Fibroblast of lung (primary cell): Measurements from ENCODE around the gene ANKFN1. TPM values are rescaled to one million over a fixed set of nuclear protein-coding genes. Genes with fewer than 3 reads are reported as not detected.

Experiments used
- DNase-seq, 2 donors: peaks; one replicate each; pipeline versions ENCODE4 v3.0.0 to v3.0.0-alpha.2; 2010; ENCODE audit warnings: low read depth in 2 of 2
- H2AFZ ChIP-seq: 2 replicates; pipeline ENCODE4 v1.5.1; 2012; ENCODE audit warnings: low read length, control low read depth, inconsistent platforms
- H3K27ac ChIP-seq: 2 replicates; pipeline ENCODE4 v1.5.1; 2011; ENCODE audit warnings: low read length, control low read depth; ENCODE audit not compliant: insufficient read depth
- H3K27me3 ChIP-seq: 2 replicates; pipeline ENCODE4 v1.5.1; 2011; ENCODE audit warnings: mild to moderate bottlenecking, low read length; ENCODE audit not compliant: control insufficient read depth, insufficient read depth
- H3K36me3 ChIP-seq: 2 replicates; pipeline ENCODE4 v1.5.1; 2011; ENCODE audit warnings: low read length; ENCODE audit not compliant: control insufficient read depth, insufficient read depth
- H3K4me1 ChIP-seq: 2 replicates; pipeline ENCODE4 v1.5.1; 2011; ENCODE audit warnings: low read length; ENCODE audit not compliant: control insufficient read depth, insufficient read depth; ENCODE audit errors: extremely low read depth
- H3K4me2 ChIP-seq: 2 replicates; pipeline ENCODE4 v1.5.1; 2011; ENCODE audit warnings: low read length, control low read depth; ENCODE audit not compliant: insufficient read depth; ENCODE audit errors: extremely low read depth
- H3K4me3 ChIP-seq, 4 experiments: fragments of 200-600 bp in 1 of 4; sonication (generic) in 1 of 4; replicated peaks in 1 of 4; 2 replicates each; pipeline ENCODE4 v1.5.1; 2011 to 2016; ENCODE audit warnings: low read length in 4 of 4, low read depth in 3 of 4, mild to moderate bottlenecking in 3 of 4, control low read depth in 2 of 4, inconsistent platforms in 1 of 4, mixed read lengths in 1 of 4; ENCODE audit not compliant: insufficient read depth in 1 of 4; ENCODE audit errors: control extremely low read depth in 1 of 4
- H3K79me2 ChIP-seq: 2 replicates; pipeline ENCODE4 v1.5.1; 2012; ENCODE audit warnings: mild to moderate bottlenecking, low read length, inconsistent platforms; ENCODE audit not compliant: control insufficient read depth, insufficient read depth
- H3K9ac ChIP-seq: 2 replicates; pipeline ENCODE4 v1.5.1; 2011; ENCODE audit warnings: mild to moderate bottlenecking, low read length, control low read depth; ENCODE audit not compliant: insufficient read depth
- H3K9me3 ChIP-seq: 2 replicates; pipeline ENCODE4 v1.5.1; 2012; ENCODE audit warnings: low read depth, low read length; ENCODE audit not compliant: control insufficient read depth, insufficient read depth
- H4K20me1 ChIP-seq: 2 replicates; pipeline ENCODE4 v1.5.1; 2011; ENCODE audit warnings: low read length; ENCODE audit not compliant: control insufficient read depth, insufficient read depth; ENCODE audit errors: extremely low read depth
- EZH2 ChIP-seq: IDR thresholded peaks from 2 replicates; pipeline ENCODE4 v1.5.1; 2012; ENCODE audit warnings: low read length, control low read depth, mild to moderate bottlenecking; ENCODE audit errors: missing control alignments
- polyA plus RNA-seq, 2 donors: library from polyadenylated mRNA; depleted of rRNA in 1 of 2; stranded (reverse) in 1 of 2; unstranded in 1 of 2; fragments of >200 nt; gene quantifications; 2 replicates each; pipeline ENCODE4 v1.2.1, GENCODE V29; 2011 to 2012; ENCODE audit warnings: missing spikeins in 1 of 2
- total RNA-seq: library from RNA; depleted of rRNA; stranded (reverse); fragments of >200 nt; gene quantifications from 2 replicates; pipeline ENCODE4 v1.2.1, GENCODE V29; 2014
- TF ChIP-seq, protein P1 (sequence below), 2 donors: IDR thresholded peaks in 1 of 2; conservative IDR thresholded peaks in 1 of 2; 1 replicate in 1 of 2; 2 replicates in 1 of 2; pipeline ENCODE4 v1.5.1; 2011 to 2012; ENCODE audit warnings: low read length in 2 of 2, control low read depth in 1 of 2, inconsistent platforms in 1 of 2, low read depth in 1 of 2, mild to moderate bottlenecking in 1 of 2

ANKFN1 gene
- total and polyA plus RNA-seq, 2 donors (not counting 1 experiment from before 2014, with no cell fraction given): 0.19 TPM; not detected in 1

DNA sequence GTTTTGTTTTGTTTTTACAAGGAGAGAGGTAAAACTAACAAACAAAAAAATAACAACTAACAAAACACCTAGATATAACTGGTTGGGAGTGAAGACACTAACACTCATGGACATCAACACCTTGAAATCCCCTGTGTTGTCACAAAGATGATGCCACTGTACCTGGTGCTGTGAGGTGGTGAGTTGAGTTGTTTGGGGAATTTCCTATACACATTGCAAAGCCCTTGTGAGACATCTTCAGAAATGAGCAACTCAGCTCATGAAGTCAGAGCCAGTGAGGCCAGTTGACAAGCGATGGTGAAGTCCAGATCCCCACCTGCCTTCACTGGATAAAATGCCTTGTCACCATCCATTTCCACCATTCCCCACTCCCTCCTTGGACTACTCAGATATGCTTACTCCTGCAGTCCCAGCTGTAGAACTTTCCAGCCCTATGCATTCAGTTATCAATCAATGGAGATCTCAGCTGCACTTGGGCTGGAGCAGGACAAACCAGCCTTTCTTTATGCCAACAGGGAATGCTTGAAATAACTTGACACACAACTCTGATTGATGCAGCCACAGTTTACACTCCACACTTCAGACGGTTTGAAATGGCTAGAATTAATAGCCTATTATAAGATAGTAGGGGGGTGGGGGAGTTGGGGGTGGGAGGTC, 22.2 kb downstream of the ANKFN1 start:
- Histone ChIP-seq H3K36me3 (no peaks in the 10 kb centered on the region), H2AFZ (no peak overlapping the region), H4K20me1 (no peaks in the 10 kb centered on the region), H3K9ac (no peak overlapping the region), H3K27ac (no peak overlapping the region), H3K4me1 (peaks cover 4% of the 10 kb centered on the region), H3K79me2 (no peaks in the 10 kb centered on the region), H3K4me3 (no peak overlapping the region), H3K27me3 (no peaks in the 10 kb centered on the region), H3K9me3 (no peaks in the 10 kb centered on the region), H3K4me2 (no peak overlapping the region)
- DNase-seq: peak in 1 of 2 donors; percentile 43
- TF ChIP-seq, protein P1, sequence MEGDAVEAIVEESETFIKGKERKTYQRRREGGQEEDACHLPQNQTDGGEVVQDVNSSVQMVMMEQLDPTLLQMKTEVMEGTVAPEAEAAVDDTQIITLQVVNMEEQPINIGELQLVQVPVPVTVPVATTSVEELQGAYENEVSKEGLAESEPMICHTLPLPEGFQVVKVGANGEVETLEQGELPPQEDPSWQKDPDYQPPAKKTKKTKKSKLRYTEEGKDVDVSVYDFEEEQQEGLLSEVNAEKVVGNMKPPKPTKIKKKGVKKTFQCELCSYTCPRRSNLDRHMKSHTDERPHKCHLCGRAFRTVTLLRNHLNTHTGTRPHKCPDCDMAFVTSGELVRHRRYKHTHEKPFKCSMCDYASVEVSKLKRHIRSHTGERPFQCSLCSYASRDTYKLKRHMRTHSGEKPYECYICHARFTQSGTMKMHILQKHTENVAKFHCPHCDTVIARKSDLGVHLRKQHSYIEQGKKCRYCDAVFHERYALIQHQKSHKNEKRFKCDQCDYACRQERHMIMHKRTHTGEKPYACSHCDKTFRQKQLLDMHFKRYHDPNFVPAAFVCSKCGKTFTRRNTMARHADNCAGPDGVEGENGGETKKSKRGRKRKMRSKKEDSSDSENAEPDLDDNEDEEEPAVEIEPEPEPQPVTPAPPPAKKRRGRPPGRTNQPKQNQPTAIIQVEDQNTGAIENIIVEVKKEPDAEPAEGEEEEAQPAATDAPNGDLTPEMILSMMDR (conservative IDR thresholded peaks at IDR 0.05 in 1 of 2, IDR thresholded peaks at IDR 0.05 in 1 of 2; ENCODE audit: low read depth in 1 of 2, low read length in 2 of 2): no peak
- no peak for TF ChIP-seq EZH2

DNA sequence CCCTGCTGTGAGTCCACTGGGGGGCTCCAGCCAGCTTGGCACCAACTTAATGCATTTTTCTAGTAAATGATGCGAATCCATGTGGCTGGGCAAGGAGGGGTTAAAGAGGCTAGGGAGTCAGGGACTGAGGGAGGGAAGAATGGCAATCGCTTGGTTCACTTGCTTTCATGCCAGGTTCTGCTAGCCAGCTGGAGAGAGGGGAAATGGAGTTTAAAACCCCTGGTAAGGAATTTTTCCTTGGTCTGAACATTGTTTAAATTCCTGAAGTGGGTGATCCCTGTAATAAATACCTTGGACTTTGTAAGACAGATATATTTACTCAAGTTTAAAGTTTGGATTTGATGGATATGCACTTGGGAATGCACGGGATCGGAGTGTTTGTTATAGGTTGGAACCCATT, 22.8 kb downstream of the ANKFN1 start:
- Histone ChIP-seq H3K9ac (no peak overlapping the region), H2AFZ (no peak overlapping the region), H3K27me3 (no peaks in the 10 kb centered on the region), H3K79me2 (no peaks in the 10 kb centered on the region), H4K20me1 (no peaks in the 10 kb centered on the region), H3K4me2 (no peak overlapping the region), H3K36me3 (no peaks in the 10 kb centered on the region), H3K4me3 (no peak overlapping the region), H3K9me3 (no peaks in the 10 kb centered on the region), H3K4me1 (peaks cover 4% of the 10 kb centered on the region), H3K27ac (no peak overlapping the region)
- TF ChIP-seq EZH2: no peak
- TF ChIP-seq, protein P1 (conservative IDR thresholded peaks at IDR 0.05 in 1 of 2, IDR thresholded peaks at IDR 0.05 in 1 of 2; ENCODE audit: low read depth in 1 of 2, low read length in 2 of 2): no peak
- peak in 1 of 2 donors; percentile 73 for DNase-seq

DNA sequence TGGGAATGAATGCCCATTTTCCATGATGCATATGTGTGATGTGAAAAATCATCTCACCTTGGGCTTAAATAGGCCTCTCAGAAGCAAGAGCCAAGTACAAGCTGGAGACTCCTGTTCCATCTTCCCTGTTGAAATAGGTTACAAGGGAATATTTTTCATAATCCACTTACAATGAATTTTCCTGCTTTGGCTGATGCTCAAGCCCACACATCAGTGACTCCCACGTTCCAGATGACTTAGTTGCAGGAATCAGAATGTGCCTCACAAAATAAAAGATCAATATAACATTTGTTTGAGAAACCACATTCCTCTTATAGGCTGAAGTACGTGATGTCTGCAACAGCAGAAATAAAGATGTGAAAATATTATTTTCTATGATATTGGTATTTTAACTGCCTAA, 24.1 kb downstream of the ANKFN1 start:
- Histone ChIP-seq H3K4me3 (no peak overlapping the region), H3K4me1 (peaks cover 4% of the 10 kb centered on the region), H3K36me3 (no peaks in the 10 kb centered on the region), H3K9me3 (no peaks in the 10 kb centered on the region), H3K4me2 (no peak overlapping the region), H4K20me1 (no peaks in the 10 kb centered on the region), H3K9ac (no peak overlapping the region), H3K79me2 (no peaks in the 10 kb centered on the region), H3K27ac (no peak overlapping the region), H2AFZ (no peak overlapping the region), H3K27me3 (no peaks in the 10 kb centered on the region)
- no peak for DNase-seq
- TF ChIP-seq, protein P1 (conservative IDR thresholded peaks at IDR 0.05 in 1 of 2, IDR thresholded peaks at IDR 0.05 in 1 of 2; ENCODE audit: low read depth in 1 of 2, low read length in 2 of 2): no peak
- TF ChIP-seq EZH2: no peak
